Measurements from ENCODE around the gene EMP3. TPM values are rescaled to one million over a fixed set of nuclear protein-coding genes. Genes with fewer than 3 reads are reported as not detected.
A peak's percentile ranks its signal among the peaks of the same experiment; 100 is the strongest.

The EMP3 gene
- total and polyA plus RNA-seq, 9 of the 15 experiments (the other 6 are each of a cell fraction or from before 2014, with no cell fraction given), result 123 to 386 (median 296) TPM

DNA sequence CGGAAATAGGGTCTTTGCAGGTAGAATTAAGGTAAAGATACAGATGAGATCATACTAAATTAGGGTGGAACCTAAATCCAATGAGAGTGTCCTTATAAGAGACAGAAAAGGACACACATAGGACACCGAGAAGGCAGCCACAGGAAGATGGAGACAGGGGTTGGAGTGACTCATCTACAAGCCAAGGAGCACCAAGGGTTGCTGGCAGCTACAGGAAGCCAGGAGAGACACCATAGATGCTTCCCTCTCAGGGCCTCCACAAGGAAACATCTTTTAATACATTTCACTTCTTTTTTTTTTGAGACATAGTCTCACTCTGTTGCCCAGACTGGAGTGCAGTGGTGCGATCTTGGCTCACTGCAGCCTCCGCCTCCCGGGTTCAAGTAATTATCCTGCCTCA is 28.3 kb downstream of the EMP3 start (continued):
- TF ChIP-seq CBX8 (IDR thresholded peaks at IDR 0.05; ENCODE audit: borderline replicate concordance, extremely low read depth, low read depth, low read length, poor library complexity, severe bottlenecking) (no peak), ZNF133 (CRISPR knock-in tag; IDR thresholded peaks at IDR 0.05) (no peak), ZKSCAN1 (IDR thresholded peaks at IDR 0.05; ENCODE audit: low read depth, low read length) (no peak), JUND (IDR thresholded peaks at IDR 0.05; ENCODE audit: borderline replicate concordance, low read depth, low read length) (peak; percentile 43; the same call in 1 of the 2 replicates), JUND (tag; IDR thresholded peaks at IDR 0.05; ENCODE audit: borderline replicate concordance, low read depth, low read length) (peak; percentile 18; the same call in 1 of the 3 replicates), NR2F6 (CRISPR knock-in tag; IDR thresholded peaks at IDR 0.05) (no peak), RBM22 (IDR thresholded peaks at IDR 0.05; ENCODE audit: low read depth, low read length, poor library complexity, severe bottlenecking) (no peak), TOE1 (IDR thresholded peaks at IDR 0.05; ENCODE audit: borderline replicate concordance) (no peak), TOE1 (CRISPR knock-in tag; IDR thresholded peaks at IDR 0.05; ENCODE audit: borderline replicate concordance, low read depth) (no peak)
- TF ChIP-seq, protein P1, sequence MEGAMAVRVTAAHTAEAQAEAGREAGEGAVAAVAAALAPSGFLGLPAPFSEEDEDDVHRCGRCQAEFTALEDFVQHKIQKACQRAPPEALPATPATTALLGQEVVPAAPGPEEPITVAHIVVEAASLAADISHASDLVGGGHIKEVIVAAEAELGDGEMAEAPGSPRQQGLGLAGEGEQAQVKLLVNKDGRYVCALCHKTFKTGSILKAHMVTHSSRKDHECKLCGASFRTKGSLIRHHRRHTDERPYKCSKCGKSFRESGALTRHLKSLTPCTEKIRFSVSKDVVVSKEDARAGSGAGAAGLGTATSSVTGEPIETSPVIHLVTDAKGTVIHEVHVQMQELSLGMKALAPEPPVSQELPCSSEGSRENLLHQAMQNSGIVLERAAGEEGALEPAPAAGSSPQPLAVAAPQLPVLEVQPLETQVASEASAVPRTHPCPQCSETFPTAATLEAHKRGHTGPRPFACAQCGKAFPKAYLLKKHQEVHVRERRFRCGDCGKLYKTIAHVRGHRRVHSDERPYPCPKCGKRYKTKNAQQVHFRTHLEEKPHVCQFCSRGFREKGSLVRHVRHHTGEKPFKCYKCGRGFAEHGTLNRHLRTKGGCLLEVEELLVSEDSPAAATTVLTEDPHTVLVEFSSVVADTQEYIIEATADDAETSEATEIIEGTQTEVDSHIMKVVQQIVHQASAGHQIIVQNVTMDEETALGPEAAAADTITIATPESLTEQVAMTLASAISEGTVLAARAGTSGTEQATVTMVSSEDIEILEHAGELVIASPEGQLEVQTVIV (CRISPR knock-in tag; IDR thresholded peaks at IDR 0.05; ENCODE audit: borderline replicate concordance), result no peak
- TF ChIP-seq, protein P2, sequence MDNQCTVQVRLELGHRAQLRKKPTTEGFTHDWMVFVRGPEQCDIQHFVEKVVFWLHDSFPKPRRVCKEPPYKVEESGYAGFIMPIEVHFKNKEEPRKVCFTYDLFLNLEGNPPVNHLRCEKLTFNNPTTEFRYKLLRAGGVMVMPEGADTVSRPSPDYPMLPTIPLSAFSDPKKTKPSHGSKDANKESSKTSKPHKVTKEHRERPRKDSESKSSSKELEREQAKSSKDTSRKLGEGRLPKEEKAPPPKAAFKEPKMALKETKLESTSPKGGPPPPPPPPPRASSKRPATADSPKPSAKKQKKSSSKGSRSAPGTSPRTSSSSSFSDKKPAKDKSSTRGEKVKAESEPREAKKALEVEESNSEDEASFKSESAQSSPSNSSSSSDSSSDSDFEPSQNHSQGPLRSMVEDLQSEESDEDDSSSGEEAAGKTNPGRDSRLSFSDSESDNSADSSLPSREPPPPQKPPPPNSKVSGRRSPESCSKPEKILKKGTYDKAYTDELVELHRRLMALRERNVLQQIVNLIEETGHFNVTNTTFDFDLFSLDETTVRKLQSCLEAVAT (IDR thresholded peaks at IDR 0.05), result no peak
- TF ChIP-seq, protein P3, sequence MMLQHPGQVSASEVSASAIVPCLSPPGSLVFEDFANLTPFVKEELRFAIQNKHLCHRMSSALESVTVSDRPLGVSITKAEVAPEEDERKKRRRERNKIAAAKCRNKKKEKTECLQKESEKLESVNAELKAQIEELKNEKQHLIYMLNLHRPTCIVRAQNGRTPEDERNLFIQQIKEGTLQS (IDR thresholded peaks at IDR 0.05), result peak; percentile 49; the same call in 1 of the 2 replicates
- TF ChIP-seq, protein P3 (CRISPR knock-in tag; conservative IDR thresholded peaks at IDR 0.05), result no peak
- TF ChIP-seq, protein P4, sequence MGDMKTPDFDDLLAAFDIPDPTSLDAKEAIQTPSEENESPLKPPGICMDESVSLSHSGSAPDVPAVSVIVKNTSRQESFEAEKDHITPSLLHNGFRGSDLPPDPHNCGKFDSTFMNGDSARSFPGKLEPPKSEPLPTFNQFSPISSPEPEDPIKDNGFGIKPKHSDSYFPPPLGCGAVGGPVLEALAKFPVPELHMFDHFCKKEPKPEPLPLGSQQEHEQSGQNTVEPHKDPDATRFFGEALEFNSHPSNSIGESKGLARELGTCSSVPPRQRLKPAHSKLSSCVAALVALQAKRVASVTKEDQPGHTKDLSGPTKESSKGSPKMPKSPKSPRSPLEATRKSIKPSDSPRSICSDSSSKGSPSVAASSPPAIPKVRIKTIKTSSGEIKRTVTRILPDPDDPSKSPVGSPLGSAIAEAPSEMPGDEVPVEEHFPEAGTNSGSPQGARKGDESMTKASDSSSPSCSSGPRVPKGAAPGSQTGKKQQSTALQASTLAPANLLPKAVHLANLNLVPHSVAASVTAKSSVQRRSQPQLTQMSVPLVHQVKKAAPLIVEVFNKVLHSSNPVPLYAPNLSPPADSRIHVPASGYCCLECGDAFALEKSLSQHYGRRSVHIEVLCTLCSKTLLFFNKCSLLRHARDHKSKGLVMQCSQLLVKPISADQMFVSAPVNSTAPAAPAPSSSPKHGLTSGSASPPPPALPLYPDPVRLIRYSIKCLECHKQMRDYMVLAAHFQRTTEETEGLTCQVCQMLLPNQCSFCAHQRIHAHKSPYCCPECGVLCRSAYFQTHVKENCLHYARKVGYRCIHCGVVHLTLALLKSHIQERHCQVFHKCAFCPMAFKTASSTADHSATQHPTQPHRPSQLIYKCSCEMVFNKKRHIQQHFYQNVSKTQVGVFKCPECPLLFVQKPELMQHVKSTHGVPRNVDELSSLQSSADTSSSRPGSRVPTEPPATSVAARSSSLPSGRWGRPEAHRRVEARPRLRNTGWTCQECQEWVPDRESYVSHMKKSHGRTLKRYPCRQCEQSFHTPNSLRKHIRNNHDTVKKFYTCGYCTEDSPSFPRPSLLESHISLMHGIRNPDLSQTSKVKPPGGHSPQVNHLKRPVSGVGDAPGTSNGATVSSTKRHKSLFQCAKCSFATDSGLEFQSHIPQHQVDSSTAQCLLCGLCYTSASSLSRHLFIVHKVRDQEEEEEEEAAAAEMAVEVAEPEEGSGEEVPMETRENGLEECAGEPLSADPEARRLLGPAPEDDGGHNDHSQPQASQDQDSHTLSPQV (IDR thresholded peaks at IDR 0.05), result peak; percentile 55; the same call in 1 of the 2 replicates
- TF ChIP-seq, protein P5, sequence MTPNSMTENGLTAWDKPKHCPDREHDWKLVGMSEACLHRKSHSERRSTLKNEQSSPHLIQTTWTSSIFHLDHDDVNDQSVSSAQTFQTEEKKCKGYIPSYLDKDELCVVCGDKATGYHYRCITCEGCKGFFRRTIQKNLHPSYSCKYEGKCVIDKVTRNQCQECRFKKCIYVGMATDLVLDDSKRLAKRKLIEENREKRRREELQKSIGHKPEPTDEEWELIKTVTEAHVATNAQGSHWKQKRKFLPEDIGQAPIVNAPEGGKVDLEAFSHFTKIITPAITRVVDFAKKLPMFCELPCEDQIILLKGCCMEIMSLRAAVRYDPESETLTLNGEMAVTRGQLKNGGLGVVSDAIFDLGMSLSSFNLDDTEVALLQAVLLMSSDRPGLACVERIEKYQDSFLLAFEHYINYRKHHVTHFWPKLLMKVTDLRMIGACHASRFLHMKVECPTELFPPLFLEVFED (CRISPR knock-in tag; conservative IDR thresholded peaks at IDR 0.05), result no peak

Measured in K562 (cell line).